Measurements from ENCODE around the gene HMGCL.
A peak's percentile ranks its signal among the peaks of the same experiment; 100 is the strongest.

- TF ChIP-seq POLR2A (IDR thresholded peaks at IDR 0.05) (no peak), CTCF (IDR thresholded peaks at IDR 0.05) (peak in 1 of 6 experiments; percentile 5)
These were observed 26.5 kb downstream of the HMGCL start for GRCh38 chr1:23798662-23799142.
